Adipocyte (in vitro differentiated cells): ENCODE data around the gene PELO.

Source experiments
- DNase-seq: peaks from one replicate; pipeline ENCODE4 v3.0.0-alpha.2; 2015; ENCODE audit warnings: low read depth
- H3K27me3 ChIP-seq: replicated peaks from 2 replicates; pipeline ENCODE4 v1.7.0; 2013; ENCODE audit warnings: mild to moderate bottlenecking, low read length, moderate library complexity; ENCODE audit not compliant: control insufficient read depth, insufficient read depth
- H3K36me3 ChIP-seq: 2 replicates; pipeline ENCODE4 v1.7.0; 2013; ENCODE audit warnings: low read length, mild to moderate bottlenecking, moderate library complexity; ENCODE audit not compliant: control insufficient read depth, insufficient read depth, severe bottlenecking
- H3K4me1 ChIP-seq: 2 replicates; pipeline ENCODE4 v1.7.0; 2013; ENCODE audit warnings: mild to moderate bottlenecking, low read length, moderate library complexity; ENCODE audit not compliant: control insufficient read depth, insufficient read depth
- H3K4me3 ChIP-seq: 2 replicates; pipeline ENCODE4 v1.7.0; 2013; ENCODE audit warnings: mild to moderate bottlenecking, low read length, moderate library complexity
- H3K9ac ChIP-seq: 2 replicates; pipeline ENCODE4 v1.7.0; 2013; ENCODE audit warnings: mild to moderate bottlenecking, low read length, moderate library complexity
- H3K9me3 ChIP-seq: 2 replicates; pipeline ENCODE4 v1.7.0; 2013; ENCODE audit warnings: mild to moderate bottlenecking, low read length, moderate library complexity; ENCODE audit not compliant: control insufficient read depth

The PELO gene

DNA sequence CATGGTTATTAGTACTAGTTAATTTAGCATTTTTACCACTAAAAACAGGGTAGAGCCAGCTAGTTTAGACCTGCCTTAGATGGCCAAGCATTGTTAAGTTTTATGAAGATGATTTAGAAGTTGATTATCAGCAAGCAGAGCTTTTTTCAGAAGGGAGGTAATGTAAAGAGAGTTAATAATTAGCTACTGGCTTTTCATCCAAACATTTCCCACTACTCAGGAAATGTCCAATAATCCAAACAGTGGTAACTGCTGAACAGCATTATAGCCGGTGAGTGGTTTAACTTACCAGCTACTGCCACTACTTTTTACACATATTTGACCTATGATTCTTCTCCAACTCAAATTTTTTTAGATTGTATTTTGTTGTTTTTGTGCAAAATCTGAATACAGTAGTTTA, 1.7 kb downstream of the PELO start:
- H3K27me3 ChIP-seq, result no peaks in the 10 kb centered on the region
- no peak for DNase-seq
- no peaks in the 10 kb centered on the region for H3K36me3 ChIP-seq
- no peaks in the 10 kb centered on the region for H3K9me3 ChIP-seq
- H3K4me3 ChIP-seq, result peak overlapping the region; percentile 91
- H3K4me1 ChIP-seq, result peaks cover 27% of the 10 kb centered on the region
- H3K9ac ChIP-seq, result peak overlapping the region; percentile 85

DNA sequence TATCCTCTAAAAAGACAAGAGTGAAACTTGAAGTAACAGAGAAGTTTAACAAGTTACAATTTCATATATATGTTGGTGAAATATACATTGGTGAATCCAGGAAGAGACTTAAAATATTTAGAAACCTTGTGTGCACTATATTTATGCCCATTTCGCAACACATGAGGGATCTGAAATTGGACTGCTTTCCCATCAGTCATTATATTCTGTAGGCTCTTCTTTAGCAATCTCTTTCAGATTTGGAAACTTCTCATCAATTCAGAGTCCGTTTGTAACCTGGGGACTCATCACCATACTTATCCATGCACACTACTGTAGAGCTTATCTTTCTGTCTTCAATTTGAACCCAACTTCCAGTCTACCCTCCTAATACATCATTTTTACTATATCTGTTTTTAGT, 2.1 kb downstream of the PELO start:
- DNase-seq, result peak; percentile 60
- Histone ChIP-seq H3K4me3 (peak overlapping the region; percentile 91), H3K9me3 (no peaks in the 10 kb centered on the region), H3K27me3 (no peaks in the 10 kb centered on the region), H3K9ac (no peak overlapping the region), H3K36me3 (no peaks in the 10 kb centered on the region), H3K4me1 (peaks cover 32% of the 10 kb centered on the region)

DNA sequence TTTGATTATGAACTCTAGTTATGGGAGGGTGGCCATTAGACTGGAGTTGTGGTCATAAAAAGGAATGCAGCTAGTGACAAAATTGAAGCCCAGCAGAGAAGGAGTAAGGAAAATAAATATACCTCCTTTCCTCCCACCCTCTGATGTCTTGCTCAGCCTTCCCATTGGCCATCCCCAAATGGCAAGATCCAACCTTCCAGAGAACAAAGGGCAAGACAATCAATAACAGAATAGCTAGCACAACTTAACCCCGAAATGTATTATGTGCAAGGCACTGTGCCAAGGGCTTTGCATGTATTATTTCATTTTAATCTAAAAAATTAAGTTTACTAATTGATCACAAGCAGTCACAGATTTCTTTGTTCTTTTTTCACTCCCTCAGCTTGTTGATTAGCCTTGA, 3.6 kb downstream of the PELO start:
- Histone ChIP-seq H3K27me3 (no peaks in the 10 kb centered on the region), H3K36me3 (no peaks in the 10 kb centered on the region), H3K9ac (no peak overlapping the region), H3K4me3 (no peak overlapping the region), H3K4me1 (peaks cover 46% of the 10 kb centered on the region), H3K9me3 (no peaks in the 10 kb centered on the region)
- no peak for DNase-seq

DNA sequence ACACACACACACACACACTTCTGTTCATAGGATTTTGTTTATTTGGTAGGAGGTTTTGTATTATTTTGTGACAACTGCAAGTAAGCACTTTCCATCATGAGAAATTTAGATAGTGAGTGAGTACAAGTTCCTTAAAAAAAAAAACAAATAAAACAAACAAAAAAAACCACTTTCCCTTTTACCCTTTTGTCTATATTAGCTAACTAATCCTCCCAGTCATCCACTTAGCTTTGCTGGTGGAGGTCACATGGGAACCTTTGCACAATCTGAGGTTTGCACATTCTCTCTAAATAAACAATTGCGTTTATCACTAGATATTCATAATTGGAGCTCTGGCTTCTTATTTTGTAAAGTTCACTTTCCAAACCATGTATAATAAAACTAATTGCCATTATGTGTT, 6.8 kb downstream of the PELO start:
- Histone ChIP-seq H3K9ac (no peak overlapping the region), H3K4me3 (no peak overlapping the region), H3K4me1 (peaks cover 47% of the 10 kb centered on the region), H3K27me3 (no peaks in the 10 kb centered on the region), H3K36me3 (no peaks in the 10 kb centered on the region), H3K9me3 (no peaks in the 10 kb centered on the region)
- no peak for DNase-seq

DNA sequence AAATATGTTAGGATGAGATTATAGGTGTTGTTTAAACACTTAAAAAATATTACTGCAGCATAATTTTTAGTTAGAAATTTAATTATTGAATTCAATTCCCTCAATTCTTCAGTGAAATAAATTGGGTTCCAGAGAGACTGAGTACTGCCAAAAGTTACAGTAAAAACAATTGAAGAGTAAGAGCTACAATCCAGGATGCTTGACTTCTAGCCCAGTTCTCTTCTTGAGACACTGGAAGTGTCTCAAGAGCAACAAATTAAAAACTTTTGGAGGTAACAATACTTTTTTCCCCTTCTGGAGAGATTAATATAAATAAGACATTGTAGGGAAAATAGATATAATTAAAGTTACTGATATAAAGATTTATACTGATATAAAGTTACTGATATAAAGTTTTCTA, 8.3 kb downstream of the PELO start:
- H3K4me1 ChIP-seq, result peaks cover 40% of the 10 kb centered on the region
- no peaks in the 10 kb centered on the region for H3K27me3 ChIP-seq
- H3K9me3 ChIP-seq, result no peaks in the 10 kb centered on the region
- H3K9ac ChIP-seq, result no peak overlapping the region
- no peak for DNase-seq
- H3K36me3 ChIP-seq, result no peaks in the 10 kb centered on the region
- no peak overlapping the region for H3K4me3 ChIP-seq

DNA sequence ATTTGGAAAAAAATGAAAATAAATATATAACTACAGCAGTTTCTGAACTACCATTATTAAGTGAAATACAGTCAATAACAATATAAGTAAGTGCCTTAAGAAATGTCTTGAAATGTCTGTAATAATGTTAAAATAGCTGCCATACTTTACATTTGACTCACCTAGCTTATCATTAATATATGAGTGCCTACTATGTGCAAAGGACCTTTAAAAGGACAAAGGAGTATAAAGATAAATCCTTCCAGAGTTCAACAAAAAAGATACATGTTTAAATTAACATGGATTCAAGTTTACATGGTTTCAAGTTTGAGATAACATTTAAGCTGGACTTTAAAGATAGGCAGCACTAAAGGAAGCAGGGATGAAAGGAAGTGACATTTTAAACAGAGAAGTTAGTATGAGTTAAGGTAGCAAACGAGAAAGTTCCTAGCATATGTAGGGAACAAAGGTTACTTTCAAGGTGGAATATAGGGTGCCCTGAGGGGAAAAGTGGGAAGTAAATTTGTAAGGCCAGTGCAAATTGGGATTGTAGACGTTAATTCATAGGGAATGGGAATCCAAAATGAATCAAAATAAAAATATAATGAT, 8.9 kb downstream of the PELO start:
- Histone ChIP-seq H3K4me3 (no peak overlapping the region), H3K9me3 (no peaks in the 10 kb centered on the region), H3K27me3 (no peaks in the 10 kb centered on the region), H3K9ac (no peak overlapping the region), H3K4me1 (peaks cover 44% of the 10 kb centered on the region), H3K36me3 (no peaks in the 10 kb centered on the region)
- no peak for DNase-seq

DNA sequence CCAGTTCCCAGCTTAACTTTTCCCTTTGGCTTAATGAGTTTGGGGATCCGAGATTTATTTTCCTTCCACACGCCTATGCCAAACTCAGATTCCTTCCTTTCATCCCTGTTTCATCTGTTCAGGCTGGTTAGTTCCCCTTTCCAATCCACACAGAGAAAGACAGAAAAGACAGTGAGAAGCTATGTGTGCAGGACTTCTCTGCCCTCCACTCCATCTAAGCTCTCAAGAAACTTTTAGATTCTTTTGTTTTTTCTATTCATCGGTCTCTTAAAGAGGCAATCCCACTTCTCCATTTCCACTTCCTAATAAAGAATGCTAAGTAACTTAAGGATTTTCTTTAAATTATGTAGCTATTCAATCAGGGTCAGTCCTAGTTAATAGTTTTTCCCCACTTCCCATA, 11.2 kb downstream of the PELO start:
- Histone ChIP-seq H3K4me1 (peaks cover 64% of the 10 kb centered on the region), H3K9me3 (no peaks in the 10 kb centered on the region), H3K27me3 (no peaks in the 10 kb centered on the region), H3K4me3 (peak overlapping the region; percentile 97), H3K9ac (peak overlapping the region; percentile 90), H3K36me3 (no peaks in the 10 kb centered on the region)
- no peak for DNase-seq

DNA sequence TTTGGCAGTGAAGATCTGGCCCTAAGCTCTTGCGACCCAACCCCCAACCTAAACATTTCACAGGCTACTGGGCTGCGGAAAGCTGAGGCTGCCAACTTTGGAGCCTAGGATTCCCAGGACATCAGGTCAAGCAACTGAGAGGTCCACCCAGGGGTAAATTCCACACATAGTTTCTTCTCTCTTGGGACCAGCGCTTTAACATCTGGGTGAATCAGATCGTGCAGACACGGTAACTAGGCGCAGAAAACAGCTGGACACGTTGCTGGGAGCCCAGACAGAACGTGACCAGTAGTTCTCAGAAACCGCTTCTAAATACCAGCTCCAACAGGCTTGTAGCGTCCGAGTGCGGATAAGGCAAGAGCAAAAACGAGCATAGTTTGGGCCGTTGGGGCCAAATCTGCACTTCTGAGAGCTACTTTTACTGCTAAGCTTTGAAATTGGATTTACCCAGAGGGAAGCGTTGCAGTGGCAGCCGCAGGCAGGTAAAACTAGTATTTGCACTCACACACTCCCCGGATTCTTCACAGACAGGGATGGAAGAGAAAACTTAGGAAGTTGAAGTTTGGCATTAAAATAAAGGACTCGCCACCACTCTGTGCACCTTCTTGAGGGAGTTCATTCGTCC, 11.8 kb downstream of the PELO start:
- H3K4me1 ChIP-seq, result peaks cover 66% of the 10 kb centered on the region
- no peaks in the 10 kb centered on the region for H3K27me3 ChIP-seq
- peak overlapping the region; percentile 97 for H3K4me3 ChIP-seq
- H3K36me3 ChIP-seq, result peaks cover 4% of the 10 kb centered on the region
- peak; percentile 85 for DNase-seq
- no peaks in the 10 kb centered on the region for H3K9me3 ChIP-seq
- H3K9ac ChIP-seq, result peak overlapping the region; percentile 90

DNA sequence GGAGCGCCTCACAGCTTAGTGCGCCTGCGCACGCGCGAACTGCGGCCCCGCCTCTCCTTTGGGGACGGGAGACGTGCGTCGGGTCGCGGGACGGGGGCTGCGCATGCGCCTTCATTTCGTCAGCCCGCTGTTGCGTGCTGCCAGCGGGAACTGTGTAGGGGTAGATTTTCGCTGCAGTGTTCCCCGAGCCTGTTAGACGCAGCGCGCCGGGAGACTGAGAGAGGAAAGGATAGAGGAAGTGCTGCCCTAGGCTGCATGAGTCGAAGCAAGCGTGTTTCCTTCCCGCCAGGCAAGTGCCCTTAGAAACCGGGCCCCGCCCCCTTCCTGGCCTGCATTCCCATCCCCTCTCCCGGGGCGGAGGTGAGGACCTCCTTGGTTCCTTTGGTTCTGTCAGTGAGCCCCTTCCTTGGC, 12.3 kb downstream of the PELO start:
- peak; percentile 98 for DNase-seq
- H3K9ac ChIP-seq, result peak overlapping the region; percentile 90

DNA sequence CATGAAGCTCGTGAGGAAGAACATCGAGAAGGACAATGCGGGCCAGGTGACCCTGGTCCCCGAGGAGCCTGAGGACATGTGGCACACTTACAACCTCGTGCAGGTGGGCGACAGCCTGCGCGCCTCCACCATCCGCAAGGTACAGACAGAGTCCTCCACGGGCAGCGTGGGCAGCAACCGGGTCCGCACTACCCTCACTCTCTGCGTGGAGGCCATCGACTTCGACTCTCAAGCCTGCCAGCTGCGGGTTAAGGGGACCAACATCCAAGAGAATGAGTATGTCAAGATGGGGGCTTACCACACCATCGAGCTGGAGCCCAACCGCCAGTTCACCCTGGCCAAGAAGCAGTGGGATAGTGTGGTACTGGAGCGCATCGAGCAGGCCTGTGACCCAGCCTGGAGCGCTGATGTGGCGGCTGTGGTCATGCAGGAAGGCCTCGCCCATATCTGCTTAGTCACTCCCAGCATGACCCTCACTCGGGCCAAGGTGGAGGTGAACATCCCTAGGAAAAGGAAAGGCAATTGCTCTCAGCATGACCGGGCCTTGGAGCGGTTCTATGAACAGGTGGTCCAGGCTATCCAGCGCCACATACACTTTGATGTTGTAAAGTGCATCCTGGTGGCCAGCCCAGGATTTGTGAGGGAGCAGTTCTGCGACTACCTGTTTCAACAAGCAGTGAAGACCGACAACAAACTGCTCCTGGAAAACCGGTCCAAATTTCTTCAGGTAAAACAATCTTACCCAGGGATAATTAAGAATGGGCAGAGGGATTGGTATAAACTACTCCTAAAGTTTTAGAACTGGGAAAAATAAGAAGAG, 12.9 kb downstream of the PELO start:
- H3K9ac ChIP-seq, result peak overlapping the region; percentile 90
- peak overlapping the region; percentile 97 for H3K4me3 ChIP-seq
- DNase-seq, result peak; percentile 74
- peaks cover 59% of the 10 kb centered on the region for H3K4me1 ChIP-seq
- peaks cover 14% of the 10 kb centered on the region for H3K36me3 ChIP-seq
- H3K27me3 ChIP-seq, result no peaks in the 10 kb centered on the region
- H3K9me3 ChIP-seq, result no peaks in the 10 kb centered on the region

More for the DNA sequence above, 12.3 kb downstream of the PELO start:
- H3K9me3 ChIP-seq, result no peaks in the 10 kb centered on the region
- peaks cover 9% of the 10 kb centered on the region for H3K36me3 ChIP-seq
- H3K4me3 ChIP-seq, result peak overlapping the region; percentile 97
- no peaks in the 10 kb centered on the region for H3K27me3 ChIP-seq
- H3K4me1 ChIP-seq, result peaks cover 64% of the 10 kb centered on the region

DNA sequence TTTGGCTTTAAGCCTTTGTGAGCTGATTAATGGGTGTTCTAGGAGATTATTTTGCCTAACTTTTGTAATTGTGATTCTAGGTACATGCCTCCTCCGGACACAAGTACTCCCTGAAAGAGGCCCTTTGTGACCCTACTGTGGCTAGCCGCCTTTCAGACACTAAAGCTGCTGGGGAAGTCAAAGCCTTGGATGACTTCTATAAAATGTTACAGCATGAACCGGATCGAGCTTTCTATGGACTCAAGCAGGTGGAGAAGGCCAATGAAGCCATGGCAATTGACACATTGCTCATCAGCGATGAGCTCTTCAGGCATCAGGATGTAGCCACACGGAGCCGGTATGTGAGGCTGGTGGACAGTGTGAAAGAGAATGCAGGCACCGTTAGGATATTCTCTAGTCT, 13.6 kb downstream of the PELO start:
- peak; percentile 40 for DNase-seq
- Histone ChIP-seq H3K27me3 (no peaks in the 10 kb centered on the region), H3K4me1 (peaks cover 51% of the 10 kb centered on the region), H3K4me3 (peak overlapping the region; percentile 97), H3K36me3 (peaks cover 15% of the 10 kb centered on the region), H3K9me3 (no peaks in the 10 kb centered on the region), H3K9ac (peak overlapping the region; percentile 90)
